ENCODE measurements around the gene KREMEN2. TPM values are rescaled to one million over a fixed set of nuclear protein-coding genes. Genes with fewer than 3 reads are reported as not detected.

KREMEN2 gene
- total and polyA plus RNA-seq, 2 of the 8 experiments (the other 6 are each of a cell fraction or from before 2014, with no cell fraction given) = 6.6 to 7.0 TPM

- peak; percentile 85 to 92 for TF ChIP-seq RAD21 (IDR thresholded peaks at IDR 0.05 in 1 of 2, conservative IDR thresholded peaks at IDR 0.05 in 1 of 2; ENCODE audit: low read depth in 2 of 2, low read length in 2 of 2)
- peak; percentile 23 for TF ChIP-seq NANOG (IDR thresholded peaks at IDR 0.05; ENCODE audit: insufficient read depth, low read depth, low read length, poor library complexity, severe bottlenecking)
Measured at GRCh38 chr16:2927010-2927646, 36.9 kb upstream of the KREMEN2 start (continued).
